Subcutaneous abdominal adipose tissue (tissue), 5 donors: ENCODE results near the gene DUSP19.

ENCODE experiments used
- H3K27ac ChIP-seq: one replicate; pipeline ENCODE4 v1.7.0; 2013; ENCODE audit warnings: low read depth, mild to moderate bottlenecking, inconsistent platforms, low read length, moderate library complexity
- H3K27me3 ChIP-seq, 5 donors: one replicate each; pipeline ENCODE4 v1.7.0; 2013; ENCODE audit warnings: low read length in 5 of 5, inconsistent platforms in 1 of 5; ENCODE audit not compliant: control insufficient read depth in 5 of 5, insufficient read depth in 4 of 5
- H3K36me3 ChIP-seq, 5 donors: one replicate each; pipeline ENCODE4 v1.7.0; 2013; ENCODE audit warnings: low read length in 5 of 5; ENCODE audit not compliant: control insufficient read depth in 5 of 5, insufficient read depth in 5 of 5
- H3K4me1 ChIP-seq, 5 donors: one replicate each; pipeline ENCODE4 v1.7.0; 2013; ENCODE audit warnings: low read length in 5 of 5, mild to moderate bottlenecking in 3 of 5, moderate library complexity in 1 of 5; ENCODE audit not compliant: control insufficient read depth in 5 of 5, insufficient read depth in 5 of 5
- H3K4me3 ChIP-seq, 5 donors: one replicate each; pipeline ENCODE4 v1.7.0; 2013; ENCODE audit warnings: low read length in 5 of 5, low read depth in 1 of 5
- H3K9ac ChIP-seq, 5 donors: one replicate each; pipeline ENCODE4 v1.7.0; 2013; ENCODE audit warnings: low read length in 5 of 5, mild to moderate bottlenecking in 4 of 5, moderate library complexity in 3 of 5
- H3K9me3 ChIP-seq, 5 donors: one replicate each; pipeline ENCODE4 v1.7.0; 2013; ENCODE audit warnings: low read length in 5 of 5; ENCODE audit not compliant: control insufficient read depth in 5 of 5
- donor health status: healthy.
- donor health status: healthy.
- donor health status: healthy.
- donor health status: healthy.
- donor health status: healthy.

Gene DUSP19

DNA sequence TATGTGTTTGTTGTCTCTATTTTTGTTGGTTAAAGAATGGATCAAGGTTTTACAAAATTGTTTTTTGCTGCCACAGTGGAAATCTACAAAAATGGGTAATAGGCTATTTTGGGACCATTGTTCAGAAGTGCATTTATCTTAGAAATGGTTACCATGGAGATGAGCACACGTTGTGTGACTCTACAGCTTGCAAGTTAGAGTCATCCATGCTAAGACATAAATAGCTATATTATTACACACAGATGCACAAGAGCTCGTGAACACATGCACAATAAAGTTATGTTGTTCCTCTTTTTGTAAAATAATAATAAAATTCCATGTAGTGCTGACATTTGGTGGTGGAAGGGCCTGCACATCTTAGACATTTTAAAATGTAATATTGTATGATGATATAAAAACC, 15.5 kb upstream of the DUSP19 start:
- no peak overlapping the region for H3K4me3 ChIP-seq
- H3K4me1 ChIP-seq = no peaks in the 10 kb centered on the region
- no peaks in the 10 kb centered on the region for H3K27me3 ChIP-seq
- no peaks in the 10 kb centered on the region for H3K9me3 ChIP-seq
- no peak overlapping the region for H3K27ac ChIP-seq
- no peaks in the 10 kb centered on the region for H3K36me3 ChIP-seq
- no peak overlapping the region for H3K9ac ChIP-seq

DNA sequence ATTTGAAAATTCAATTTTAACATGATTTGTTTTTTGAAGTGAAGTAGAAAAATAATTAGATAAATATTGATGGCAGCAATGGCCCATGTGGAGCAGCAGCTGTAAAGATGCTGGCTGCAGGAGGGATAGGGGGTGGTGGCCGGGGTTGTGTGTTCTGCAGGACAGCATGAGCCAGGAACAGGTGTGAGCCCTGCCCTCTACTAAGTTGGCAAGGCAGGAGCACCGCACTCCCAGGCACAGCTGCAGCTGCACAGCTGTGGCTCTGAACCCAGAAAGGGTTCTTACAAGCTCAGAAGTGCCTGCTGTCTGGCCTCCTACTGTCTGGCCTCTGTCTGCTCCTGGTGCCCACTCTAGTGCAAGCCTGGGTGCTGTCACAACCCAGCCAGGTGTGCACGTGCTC, 10.0 kb upstream of the DUSP19 start:
- Histone ChIP-seq H3K27ac (no peak overlapping the region), H3K4me1 (no peaks in the 10 kb centered on the region), H3K9me3 (no peaks in the 10 kb centered on the region), H3K36me3 (no peaks in the 10 kb centered on the region), H3K4me3 (no peak overlapping the region), H3K9ac (no peak overlapping the region), H3K27me3 (peaks cover 0 to 9% (median 6%) of the 10 kb centered on the region in 5 donors)

GRCh38 chr2:183069174-183069573, 9.4 kb upstream of the DUSP19 start:
- H3K36me3 ChIP-seq = no peaks in the 10 kb centered on the region

DNA sequence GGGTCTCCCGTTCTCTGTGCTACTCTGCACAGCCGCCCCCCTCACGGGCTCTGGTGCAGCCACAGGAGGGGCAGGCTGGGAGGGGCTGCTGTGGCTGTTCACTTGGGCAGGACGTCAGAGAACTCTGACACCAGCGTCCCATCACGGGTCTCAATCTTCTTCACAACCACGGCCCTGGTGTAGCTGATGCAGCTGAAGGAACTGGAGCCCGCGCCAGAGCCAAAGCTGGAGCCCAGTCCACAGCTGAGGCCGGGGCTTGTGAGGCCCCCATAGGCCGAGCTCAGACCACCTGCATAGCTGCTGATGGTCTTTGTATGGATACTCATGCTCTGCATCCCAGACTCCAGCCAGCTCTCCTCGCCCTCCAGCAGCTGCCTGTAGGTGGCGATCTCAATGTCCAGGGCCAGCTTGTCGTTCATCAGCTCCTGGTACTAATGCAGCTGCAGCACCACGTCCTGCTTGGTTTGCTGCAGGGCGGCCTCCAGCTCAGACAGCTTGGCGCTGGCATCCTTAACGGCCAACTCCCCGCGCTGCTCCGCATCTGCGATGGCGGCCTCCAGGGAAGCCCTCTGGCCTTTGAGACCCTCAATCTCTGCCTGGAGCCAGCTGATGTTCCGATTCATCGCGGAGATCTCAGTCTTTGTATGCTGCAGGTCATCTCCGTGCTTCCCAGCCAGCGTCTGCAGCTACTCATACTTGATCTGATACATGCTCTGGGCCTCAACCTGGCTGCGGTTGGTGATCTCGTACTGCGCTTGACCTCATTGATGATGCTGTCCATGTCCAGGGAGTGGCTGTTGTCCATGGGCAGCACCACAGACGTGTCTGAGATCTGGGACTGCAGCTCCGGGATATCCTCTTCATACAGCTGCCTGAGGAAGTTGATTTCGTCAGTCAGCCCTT, 7.4 kb upstream of the DUSP19 start:
- no peak overlapping the region for H3K27ac ChIP-seq
- no peak overlapping the region for H3K4me3 ChIP-seq
- no peaks in the 10 kb centered on the region for H3K9me3 ChIP-seq
- no peaks in the 10 kb centered on the region for H3K4me1 ChIP-seq
- peaks cover 0 to 12% (median 6%) of the 10 kb centered on the region in 5 donors for H3K27me3 ChIP-seq
- no peak overlapping the region for H3K9ac ChIP-seq
- H3K36me3 ChIP-seq = no peaks in the 10 kb centered on the region

More at GRCh38 chr2:183069174-183069573, 9.4 kb upstream of the DUSP19 start:
- H3K27me3 ChIP-seq = peaks cover 0 to 9% (median 6%) of the 10 kb centered on the region in 5 donors
- H3K27ac ChIP-seq = no peak overlapping the region
- no peaks in the 10 kb centered on the region for H3K9me3 ChIP-seq
- no peak overlapping the region for H3K4me3 ChIP-seq
- no peak overlapping the region for H3K9ac ChIP-seq
- no peaks in the 10 kb centered on the region for H3K4me1 ChIP-seq

GRCh38 chr2:183072177-183072576, 6.4 kb upstream of the DUSP19 start:
- no peaks in the 10 kb centered on the region for H3K9me3 ChIP-seq

DNA sequence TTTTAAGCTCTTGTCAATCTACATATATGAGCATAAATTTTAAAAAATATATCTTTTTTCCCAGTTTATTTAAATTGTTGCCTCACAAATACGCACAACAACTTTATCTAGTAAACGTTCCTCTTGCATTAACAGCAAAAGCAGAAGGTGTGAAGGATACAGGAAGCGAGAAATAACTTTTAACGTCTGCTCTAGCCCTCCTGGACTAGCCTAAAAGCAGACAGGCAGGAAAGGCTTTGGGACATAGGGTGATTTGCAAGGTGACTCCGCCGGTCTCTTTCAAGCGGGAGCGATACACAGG, 434 bp upstream of the DUSP19 start:
- H3K36me3 ChIP-seq = no peaks in the 10 kb centered on the region
- H3K4me3 ChIP-seq = peak overlapping the region; percentile 85 to 100 (median 95)
- peaks cover 0 to 13% (median 11%) of the 10 kb centered on the region in 5 donors for H3K4me1 ChIP-seq
- peak overlapping the region; percentile 21 to 93 (median 78) for H3K9ac ChIP-seq
- H3K27ac ChIP-seq = peak overlapping the region; percentile 68
- no peaks in the 10 kb centered on the region for H3K9me3 ChIP-seq
- H3K27me3 ChIP-seq = peaks cover 0 to 3% (median 0%) of the 10 kb centered on the region in 5 donors

More at GRCh38 chr2:183072177-183072576, 6.4 kb upstream of the DUSP19 start:
- H3K4me1 ChIP-seq = no peaks in the 10 kb centered on the region
- no peak overlapping the region for H3K27ac ChIP-seq
- H3K27me3 ChIP-seq = peaks cover 0 to 12% (median 6%) of the 10 kb centered on the region in 5 donors
- no peak overlapping the region for H3K4me3 ChIP-seq
- H3K36me3 ChIP-seq = no peaks in the 10 kb centered on the region
- H3K9ac ChIP-seq = no peak overlapping the region

- Histone ChIP-seq H3K9ac (peak overlapping the region; percentile 23 to 93 (median 78)), H3K4me3 (peak overlapping the region; percentile 85 to 100 (median 95)), H3K27me3 (peaks cover 0 to 3% (median 0%) of the 10 kb centered on the region in 5 donors), H3K4me1 (peaks cover 0 to 13% (median 11%) of the 10 kb centered on the region in 5 donors), H3K27ac (peak overlapping the region; percentile 68), H3K36me3 (no peaks in the 10 kb centered on the region), H3K9me3 (no peaks in the 10 kb centered on the region)
These were observed 710 bp downstream of the DUSP19 start for GRCh38 chr2:183079139-183079775.

- H3K27me3 ChIP-seq = no peaks in the 10 kb centered on the region
- H3K9ac ChIP-seq = no peak overlapping the region
- no peaks in the 10 kb centered on the region for H3K36me3 ChIP-seq
- H3K4me1 ChIP-seq = peaks cover 0 to 13% (median 11%) of the 10 kb centered on the region in 5 donors
- no peaks in the 10 kb centered on the region for H3K9me3 ChIP-seq
- no peak overlapping the region for H3K4me3 ChIP-seq
- no peak overlapping the region for H3K27ac ChIP-seq
These were observed 3.4 kb downstream of the DUSP19 start for GRCh38 chr2:183081911-183082310.

GRCh38 chr2:183088061-183088460, 9.5 kb downstream of the DUSP19 start:
- Histone ChIP-seq H3K36me3 (no peaks in the 10 kb centered on the region), H3K9me3 (no peaks in the 10 kb centered on the region), H3K4me3 (no peak overlapping the region), H3K9ac (no peak overlapping the region), H3K27ac (no peak overlapping the region), H3K27me3 (no peaks in the 10 kb centered on the region), H3K4me1 (peaks cover 0 to under 1% (median 0%) of the 10 kb centered on the region in 5 donors)

DNA sequence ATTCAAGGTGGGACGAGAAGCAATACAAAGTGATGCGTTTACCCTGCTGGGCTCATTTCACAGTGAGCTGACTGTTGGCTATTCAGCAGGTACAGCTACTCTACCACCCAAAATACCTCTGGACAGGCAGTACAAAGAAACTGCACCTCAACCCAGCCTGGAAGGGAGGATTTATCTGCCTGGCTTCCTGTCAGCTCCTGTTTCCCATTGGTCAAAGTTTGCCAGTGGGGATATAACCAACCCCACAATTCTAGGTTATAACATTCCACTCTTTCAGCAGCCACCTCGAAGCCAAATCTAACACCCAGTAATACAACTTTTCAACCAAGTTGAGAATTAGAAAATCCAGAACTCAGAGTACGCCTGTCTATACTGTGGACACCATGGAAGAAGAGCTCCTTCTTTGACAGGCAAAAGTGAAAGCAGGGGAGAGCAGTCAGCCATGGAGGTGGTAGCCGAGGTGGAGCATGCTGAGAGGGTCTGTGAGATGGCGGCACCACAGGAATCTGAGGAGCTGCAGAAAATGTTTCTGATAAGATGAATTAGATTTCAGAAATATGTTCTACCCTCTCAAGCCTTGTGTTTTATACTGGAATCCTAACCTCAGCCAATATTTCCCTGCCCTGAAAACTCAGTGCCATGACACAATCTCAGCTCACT, 10.8 kb downstream of the DUSP19 start:
- peaks cover 0 to 3% (median 0%) of the 10 kb centered on the region in 5 donors for H3K4me1 ChIP-seq
- H3K27ac ChIP-seq = no peak overlapping the region
- no peaks in the 10 kb centered on the region for H3K9me3 ChIP-seq
- H3K4me3 ChIP-seq = no peak overlapping the region
- H3K27me3 ChIP-seq = no peaks in the 10 kb centered on the region
- H3K36me3 ChIP-seq = no peaks in the 10 kb centered on the region
- no peak overlapping the region for H3K9ac ChIP-seq
